DLD1 (cell line): ENCODE measurements around the gene DUSP28.

Experiments
- in situ Hi-C: cut with HindIII; loops from 2 replicates; pipeline ENCODE4 v1.10.0; 2017; ENCODE audit warnings: low sequenced_read_pairs

DUSP28 gene

DNA sequence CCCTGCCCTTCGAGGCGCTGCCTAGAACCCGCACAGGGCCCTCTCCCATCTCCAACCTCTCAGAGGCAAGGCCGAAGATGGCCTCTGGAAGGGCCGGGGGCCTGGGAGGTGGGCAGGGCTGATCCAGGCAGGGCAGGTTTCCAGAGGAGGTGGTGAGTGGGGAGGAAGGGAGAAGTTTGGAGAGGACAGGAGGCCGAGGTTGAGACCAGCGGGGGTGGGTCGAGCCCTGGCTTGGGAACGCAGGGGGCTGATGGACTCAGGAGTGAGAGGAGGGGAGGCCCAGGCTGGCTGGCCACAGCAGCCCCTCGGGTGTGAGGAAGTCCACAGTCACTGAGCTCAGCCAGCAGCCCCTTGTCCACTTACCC lies 36.9 kb downstream of the DUSP28 start:
- in situ Hi-C loops = no loop called here

DNA sequence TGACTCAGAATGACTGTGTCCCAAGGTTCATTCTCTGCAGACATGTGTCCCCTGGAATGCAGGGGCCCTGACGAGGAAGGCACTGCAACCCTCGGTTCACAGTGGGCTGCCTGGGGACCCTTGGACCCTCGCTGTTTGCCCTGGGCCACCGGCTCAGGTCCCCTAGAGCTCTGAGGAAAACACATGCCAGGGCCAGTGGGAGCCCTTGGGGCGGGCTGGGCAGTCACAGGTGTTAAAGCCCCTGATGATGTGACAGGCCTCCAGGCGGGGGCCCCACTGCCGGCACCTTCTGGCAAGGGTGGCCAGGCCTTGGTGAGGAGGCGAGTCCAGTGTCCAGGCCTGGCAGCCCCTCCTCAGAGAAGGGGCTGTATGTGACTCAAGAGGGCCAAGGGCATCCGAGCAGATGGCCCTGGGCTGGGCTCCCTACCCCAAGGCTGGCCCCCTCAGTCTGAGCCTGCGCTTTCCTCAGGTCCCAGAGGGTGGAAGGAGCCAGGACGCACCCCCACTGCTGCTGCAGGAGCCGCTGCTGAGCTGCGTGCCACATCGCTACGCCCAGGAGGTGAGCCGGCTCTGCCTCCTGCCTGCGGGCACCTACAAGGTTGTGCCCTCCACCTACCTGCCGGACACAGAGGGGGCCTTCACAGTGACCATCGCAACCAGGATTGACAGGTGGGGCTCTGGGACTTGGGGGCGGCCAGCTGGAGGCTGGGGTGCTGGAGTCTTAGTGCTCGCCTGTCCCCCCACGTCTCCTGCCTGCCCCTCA lies 37.4 kb downstream of the DUSP28 start:
- in situ Hi-C loops = no loop called here

DNA sequence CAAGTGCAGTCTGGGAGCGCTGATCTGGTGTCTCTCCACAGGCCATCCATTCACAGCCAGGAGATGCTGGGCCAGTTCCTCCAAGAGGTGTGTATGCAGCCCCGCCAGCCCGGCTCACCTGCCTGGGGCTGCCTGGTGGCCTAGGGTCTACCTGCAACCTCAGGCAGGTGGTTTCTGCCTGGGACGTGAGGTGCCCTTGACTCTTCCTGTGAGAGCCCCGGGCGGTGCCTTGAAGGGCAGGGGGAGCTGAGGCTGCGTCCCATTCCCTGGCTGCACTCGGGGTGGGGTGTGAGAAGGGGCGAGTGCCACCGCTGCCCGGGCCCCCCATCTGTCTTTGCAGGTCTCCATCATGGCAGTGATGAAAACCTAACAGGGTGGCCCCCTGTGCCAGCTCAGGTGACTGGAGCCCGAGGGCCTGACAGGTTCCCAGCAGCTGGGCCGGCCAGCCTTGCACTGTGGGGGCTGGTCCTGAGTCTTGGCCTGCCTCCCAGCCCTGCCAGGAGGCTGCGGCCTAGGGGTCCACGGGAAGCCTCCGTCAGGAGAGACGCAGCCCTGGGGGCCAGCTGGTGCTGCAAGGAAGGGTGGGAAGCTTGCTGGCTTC lies 38.3 kb downstream of the DUSP28 start:
- in situ Hi-C loops = no loop called here

DNA sequence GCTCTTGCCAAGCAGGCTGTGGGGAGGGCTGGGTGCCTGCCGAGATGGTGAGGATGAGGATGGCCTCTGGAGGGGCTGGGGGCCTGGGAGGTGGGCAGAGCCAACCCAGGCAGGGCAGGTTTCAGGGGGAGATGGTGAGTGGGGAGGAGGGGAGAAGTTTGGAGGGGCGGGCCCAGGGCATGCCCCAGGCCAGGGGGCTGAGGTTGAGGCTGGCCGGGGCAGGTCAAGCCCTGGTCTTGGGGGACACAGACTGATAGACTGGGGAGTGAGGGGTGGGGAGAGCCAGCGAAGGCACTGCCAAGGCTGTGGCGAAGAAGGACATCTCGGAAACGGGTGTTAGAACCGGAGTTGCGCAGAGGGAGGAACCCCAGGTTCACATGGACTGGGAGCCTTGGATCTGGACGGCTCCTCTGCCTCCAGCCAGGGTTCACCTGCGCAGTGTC lies 39.0 kb downstream of the DUSP28 start:
- in situ Hi-C loops = no loop called here

DNA sequence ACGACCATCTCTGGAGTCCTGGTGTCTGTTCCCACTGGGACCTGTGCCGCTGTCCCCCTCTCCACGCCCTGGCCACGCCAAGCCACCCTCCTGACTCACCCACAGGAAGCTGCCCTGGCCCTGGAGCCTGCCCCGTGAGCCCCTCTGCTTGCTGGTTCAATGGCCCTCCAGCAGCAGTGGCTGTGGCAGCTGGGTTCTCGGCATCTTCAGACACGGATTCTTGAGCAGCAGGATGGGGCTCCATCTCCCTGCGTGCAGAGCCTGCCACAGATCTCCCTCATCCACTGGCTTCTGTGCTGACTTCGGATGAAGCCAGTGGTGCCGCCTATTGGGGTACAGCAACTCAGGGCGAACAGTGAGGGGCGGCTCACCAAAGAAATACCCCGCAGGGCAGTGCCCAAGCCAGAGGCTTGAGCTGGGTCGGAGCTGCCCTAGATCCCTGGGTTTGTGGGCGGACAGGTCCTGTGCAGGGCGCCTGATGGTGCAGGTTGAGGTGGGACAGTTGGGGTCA lies 40.3 kb downstream of the DUSP28 start:
- in situ Hi-C loops = no loop called here

DNA sequence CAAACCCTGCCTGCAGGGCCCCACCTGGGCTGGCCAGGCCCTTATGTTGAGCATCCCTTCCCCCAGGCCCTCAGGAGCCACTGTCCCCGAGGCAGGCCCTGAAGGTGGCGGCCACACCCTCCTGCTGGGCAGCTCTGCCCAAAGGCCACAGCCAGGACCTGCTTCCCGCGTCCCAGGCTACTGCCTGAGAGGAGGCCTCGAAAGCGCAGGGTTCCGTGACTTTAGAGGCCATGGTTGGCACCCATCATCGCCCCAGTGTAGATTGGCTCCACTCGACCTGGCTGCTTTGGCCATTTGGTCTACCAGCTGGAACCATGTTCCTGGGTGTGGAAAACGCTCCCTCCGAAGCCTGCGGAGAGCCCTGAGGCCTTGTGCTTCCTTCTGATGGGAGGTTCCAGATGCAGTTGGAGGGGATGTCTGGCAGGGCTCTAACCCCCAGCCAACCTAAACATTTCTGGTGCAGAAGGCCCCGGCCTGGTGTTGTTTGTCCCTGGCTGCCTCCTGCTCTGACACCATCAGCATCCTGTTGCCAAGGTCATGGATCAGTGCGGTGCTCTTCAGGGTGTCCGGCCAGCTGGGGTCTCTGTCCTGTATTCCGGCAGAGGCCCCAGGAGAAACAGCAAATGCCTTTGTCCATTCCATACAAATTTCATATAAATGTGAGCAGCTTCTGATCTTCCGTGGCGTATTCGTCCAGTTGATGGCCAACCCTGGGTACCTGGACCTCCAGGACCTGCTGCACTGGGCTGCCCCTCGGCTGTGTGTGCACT lies 41.1 kb downstream of the DUSP28 start:
- in situ Hi-C loops = no loop called here

DNA sequence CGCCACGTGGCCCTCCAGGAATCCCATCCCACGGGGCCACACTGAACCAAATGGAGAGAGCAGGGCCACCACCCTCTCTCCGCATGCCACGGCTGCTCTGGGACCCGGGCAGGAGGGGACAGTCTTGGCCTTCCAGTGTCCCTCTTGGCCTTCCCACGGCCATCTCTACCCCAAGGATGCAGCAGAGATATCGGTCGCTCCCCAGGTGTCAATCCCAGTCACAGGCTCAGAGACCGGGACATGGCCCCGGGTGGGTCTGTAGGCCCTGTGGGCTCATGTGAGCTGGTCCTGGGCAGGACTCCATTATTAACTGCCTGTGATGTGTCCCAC lies 41.6 kb downstream of the DUSP28 start:
- in situ Hi-C loops = no loop called here

DNA sequence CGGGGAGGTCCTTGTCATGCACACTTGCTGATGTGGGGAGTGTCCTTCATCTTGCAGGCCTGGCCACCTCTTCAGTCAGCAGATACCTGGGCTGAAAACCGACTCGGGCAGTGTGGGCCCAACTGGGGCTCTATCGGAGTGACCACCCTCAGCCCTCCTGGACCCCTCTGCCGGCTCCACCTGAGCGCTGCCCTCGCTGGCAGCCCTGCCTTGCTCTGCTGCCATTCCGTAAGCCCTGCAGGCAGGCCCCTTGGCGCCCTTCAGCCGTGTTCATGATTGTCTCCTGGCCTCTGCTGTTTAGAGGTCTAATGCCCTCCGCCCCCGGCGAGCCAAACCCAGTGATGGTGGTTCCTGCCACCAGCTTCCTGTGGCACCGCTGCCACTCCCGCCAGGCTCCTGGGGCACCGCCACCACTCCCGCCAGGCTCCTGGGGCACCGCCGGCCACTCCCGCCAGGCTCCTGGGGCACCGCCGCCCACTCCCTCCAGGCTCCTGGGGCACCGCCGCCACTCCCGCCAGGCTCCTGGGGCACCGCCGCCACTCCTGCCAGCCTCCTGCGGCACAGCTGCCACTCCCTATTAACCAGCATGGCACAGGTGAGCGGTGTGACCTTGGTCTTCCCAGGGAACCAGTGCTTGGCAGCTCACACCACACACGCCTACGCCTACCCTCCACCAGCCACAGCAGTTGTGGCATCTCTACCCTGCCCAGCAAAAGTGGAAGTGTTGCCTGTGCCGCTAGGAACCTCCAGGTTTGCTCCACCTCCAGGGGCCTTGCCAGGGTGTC lies 42.3 kb downstream of the DUSP28 start:
- in situ Hi-C loops = no loop called here

DNA sequence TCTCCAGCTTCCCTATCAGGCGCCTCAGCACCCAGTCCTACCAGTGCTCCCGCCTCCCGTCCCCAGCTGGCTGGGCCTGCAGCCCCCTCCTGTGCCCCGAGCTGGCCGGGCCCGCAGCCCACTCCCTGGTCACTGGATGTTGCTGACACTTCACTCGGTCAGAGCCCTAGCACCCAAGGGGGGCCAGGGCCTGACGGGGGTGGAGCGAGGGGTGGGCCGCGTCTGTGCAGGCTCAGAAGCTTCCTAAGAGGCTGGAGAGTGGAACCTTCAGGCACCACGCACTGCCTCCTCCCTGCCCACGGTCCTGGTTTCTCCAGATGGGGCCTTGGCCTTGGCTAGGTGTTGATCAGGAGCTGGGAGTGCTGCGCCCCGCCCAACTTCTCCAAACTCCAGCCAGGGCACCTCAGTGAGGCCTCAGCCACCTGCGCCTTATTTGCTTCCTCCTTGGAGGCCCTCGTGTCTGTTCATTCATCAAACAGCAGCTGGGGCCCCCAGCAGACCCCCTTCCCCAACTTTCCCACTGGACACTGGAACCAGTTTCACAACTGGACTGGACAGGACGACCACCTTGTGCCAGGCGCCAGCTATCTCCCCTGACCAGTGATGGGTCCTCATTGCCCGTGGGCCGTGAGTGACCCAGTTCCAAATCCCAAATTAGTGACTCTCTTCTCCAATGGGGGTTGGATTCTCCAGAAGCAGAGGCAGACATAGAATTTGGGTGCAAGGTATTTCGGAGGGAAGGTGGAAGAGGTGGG lies 43.1 kb downstream of the DUSP28 start:
- in situ Hi-C loops = no loop called here

DNA sequence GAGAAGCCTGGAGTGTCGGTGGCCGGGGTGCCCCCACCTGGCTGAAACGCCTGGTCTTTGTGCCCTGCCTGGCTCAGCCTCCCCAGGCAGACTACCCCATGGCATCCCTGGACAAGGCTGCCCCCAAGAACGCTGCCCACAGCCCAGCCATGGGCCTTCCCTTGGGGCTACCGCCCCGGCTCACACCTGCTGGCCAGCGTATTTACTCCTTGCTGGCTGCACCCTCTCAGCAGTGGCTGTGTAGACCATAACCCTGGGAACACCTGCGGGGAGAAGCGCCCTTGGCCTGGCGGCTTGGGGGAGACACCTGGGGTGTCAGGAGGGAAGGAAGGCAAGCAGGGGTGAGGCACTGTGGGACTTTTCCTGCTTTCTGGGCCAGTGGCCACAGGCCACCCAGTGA lies 43.7 kb downstream of the DUSP28 start:
- in situ Hi-C loops = no loop called here

DNA sequence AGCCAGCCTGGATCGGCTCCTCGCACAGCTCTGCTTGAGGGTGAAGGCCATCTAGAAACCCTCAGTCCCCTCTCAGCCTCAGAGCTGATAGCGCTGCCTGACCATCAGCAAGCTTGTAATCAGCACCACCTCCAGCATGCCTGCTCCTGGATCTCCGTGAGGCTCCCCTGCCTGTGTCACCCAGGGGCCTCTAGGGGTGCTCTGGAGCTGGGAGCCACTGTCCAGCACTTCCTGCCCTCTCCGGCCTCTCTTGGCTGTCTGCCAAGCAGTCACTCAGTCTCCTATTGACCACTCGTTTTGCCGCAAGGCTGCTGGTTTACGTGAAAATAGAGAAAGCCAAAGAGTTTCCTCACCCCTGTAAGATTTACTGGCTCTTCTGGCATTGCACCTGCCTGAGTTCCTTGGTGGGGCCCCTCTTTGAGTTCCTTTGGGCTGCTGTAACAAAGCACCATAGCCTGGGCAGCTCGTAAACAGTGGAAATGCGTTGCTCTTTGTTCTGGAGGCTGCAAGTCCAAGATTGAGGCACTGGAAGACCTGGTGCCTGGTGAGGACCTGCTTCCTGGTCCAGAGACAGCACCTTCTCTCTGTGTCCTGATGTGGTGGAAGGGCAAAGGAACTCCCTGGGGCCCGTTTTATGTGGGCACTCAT lies 44.3 kb downstream of the DUSP28 start:
- in situ Hi-C loops = no loop called here

DNA sequence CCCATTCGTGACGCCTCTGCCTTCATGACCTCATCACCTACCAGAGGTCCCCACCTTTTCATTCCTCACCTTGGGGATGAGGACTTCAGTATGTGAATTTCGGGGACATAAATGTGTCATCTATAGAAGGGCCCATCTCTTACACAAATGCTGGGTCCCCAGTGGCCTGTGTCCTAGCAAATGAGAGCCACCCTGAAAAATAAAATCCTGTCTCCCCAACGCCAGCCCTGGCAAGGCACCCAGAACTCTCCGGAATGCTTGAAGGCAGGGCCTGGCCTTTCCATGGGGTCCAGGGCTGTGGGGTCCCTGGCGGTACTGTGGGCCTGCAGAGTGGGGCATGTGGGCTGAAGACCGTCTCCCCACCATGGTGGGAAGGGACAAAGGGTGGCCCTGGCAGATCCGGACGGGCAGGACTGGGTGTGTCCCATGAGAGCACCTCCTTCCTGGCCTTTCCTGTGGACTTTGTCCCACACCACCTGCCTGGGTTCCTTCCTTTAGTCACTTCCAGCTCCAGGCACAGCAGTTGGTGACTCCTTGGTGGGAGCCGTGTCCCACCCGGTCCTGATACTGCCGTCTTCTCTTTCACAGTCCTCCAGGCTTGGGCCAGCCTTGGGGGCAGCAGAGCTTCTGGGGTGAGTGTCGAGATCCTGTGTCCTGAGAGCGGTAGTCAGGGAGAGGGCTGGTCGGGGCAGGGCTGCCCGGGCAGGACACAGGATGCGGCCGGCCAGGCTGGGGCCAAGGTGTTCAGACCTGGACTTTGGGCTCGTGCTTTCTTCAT lies 45.0 kb downstream of the DUSP28 start:
- in situ Hi-C loops = no loop called here

DNA sequence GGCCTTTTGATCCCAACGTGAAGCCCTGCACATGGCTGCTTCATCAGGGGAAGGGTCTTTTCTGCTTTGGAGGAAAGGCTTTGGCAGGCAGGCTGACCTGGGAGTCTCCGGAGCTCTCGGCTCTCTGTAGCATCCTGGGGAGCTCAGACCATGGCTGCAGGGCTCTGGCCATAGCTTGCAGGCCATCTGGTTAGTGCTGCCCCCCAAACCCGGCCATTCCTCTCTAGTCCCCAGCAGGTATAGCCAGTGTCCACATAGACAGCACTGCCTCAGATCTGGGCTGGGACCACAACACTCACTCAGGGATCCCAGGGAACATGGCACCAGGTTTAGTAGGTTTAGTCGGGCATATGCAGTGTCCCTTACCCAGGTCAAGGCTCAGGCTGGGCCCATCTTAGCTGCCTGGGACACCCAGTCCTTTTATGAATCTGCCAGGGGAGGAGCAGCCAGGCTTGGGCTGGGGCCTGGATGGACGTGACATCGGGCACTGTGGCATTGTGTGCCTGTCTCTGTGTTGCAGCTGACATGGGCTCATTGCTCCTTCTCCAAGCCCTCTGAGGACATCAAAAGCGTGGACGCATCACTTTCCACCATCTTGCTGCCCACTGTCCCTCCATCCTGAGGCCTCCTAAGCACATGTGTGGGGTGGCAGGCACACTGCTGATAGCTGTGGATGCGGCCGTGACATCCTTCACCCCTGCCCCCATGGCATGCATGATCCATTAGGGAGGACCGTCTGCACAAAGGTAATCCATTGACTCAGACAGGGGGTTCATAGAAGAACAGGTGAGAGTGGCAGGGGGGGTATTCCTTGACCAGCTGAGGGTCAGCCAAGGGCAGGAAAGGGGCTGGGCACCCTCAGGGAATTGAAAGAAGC lies 45.9 kb downstream of the DUSP28 start:
- in situ Hi-C loops = no loop called here

DNA sequence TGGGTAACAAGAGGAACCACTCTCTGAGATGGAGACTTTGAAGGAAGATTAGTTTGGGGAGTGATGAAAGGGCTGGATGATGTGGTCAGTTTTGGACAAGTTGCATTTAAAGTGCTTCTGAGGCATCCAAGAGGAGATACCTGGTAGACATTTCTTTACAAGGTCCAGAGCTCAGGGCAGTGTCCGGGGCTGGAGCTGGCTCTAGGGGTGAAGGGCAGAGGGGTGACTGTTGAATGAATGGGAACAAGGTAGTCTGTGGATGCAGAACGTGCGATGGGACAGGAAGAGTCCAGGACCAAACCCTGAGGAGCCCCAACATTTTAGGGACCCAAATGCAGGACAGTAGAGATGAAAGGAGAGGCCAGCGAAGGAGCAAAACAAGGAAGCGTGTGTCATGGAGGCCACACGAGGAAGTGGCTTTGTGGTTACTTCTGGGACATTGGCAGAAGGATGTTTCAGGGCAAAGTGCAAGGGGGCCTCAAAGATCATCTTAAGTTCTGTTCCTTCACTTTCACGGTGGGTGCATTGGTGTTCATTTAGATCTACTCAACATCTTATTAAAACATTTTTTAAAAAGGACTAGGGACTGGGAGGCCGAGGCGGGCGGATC lies 51.5 kb downstream of the DUSP28 start:
- in situ Hi-C loops = no loop called here
